Measurements from ENCODE around the gene S100Z.
"Not testable (repeated sequence)": the region's sequence is repeated elsewhere in the genome, so short reads cannot be mapped to it uniquely, and the experiment has no call there.

The S100Z gene

DNA sequence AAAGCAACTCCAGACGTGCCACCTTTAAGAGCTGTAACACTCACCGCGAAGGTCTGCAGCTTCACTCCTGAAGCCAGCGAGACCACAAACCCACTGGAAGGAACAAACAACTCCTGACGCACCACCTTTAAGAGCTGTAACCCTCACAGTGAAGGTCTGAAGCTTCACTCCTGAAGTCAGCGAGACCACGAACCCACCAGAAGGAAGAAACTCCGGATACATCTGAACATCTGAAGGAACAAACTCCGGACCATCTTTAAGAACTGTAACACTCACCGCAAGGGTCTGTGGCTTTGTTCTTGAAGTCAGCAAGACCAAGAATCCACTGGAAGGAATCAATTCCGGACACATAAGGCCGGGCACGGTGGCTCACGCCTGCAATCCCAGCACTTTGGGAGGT is 64.9 kb downstream of the S100Z start:
- H3K9me3 ChIP-seq (ENCODE audit: control insufficient read depth, low read length); DNase-seq; H3K27ac ChIP-seq (ENCODE audit: insufficient read depth, low read length, poor library complexity, severe bottlenecking); H3K36me3 ChIP-seq (ENCODE audit: control insufficient read depth, insufficient read depth, low read length); H3K27me3 ChIP-seq (replicated peaks; ENCODE audit: control insufficient read depth, insufficient read depth, low read length, poor library complexity, severe bottlenecking); H3K4me1 ChIP-seq (ENCODE audit: control insufficient read depth, insufficient read depth, low read length, poor library complexity, severe bottlenecking); H3K4me3 ChIP-seq (ENCODE audit: insufficient read depth, low read depth, low read length, poor library complexity, severe bottlenecking): not testable (repeated sequence)

DNA sequence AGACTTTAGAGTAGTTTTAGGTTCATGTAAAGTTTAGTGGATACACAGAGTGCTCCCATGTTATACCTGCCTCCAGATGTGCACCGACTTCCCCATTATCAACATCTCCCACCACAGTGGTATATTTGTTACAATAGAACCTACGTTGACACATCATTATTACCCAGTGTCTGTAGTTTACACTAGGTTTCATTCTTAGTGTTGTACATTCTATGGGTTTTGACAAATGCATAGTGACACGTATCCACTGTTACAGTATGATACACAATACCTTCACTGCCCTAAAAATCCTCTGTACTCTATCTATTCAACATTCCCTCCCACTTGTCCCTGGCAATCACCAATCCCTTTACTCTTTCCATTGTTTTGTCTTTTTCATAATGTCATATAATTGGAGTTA is 68.7 kb downstream of the S100Z start:
- no peaks in the 10 kb centered on the region for H3K36me3 ChIP-seq (ENCODE audit: control insufficient read depth, insufficient read depth, low read length)
- H3K4me3 ChIP-seq (ENCODE audit: insufficient read depth, low read depth, low read length, poor library complexity, severe bottlenecking) = no peak overlapping the region
- H3K9me3 ChIP-seq (ENCODE audit: control insufficient read depth, low read length) = no peaks in the 10 kb centered on the region
- H3K4me1 ChIP-seq (ENCODE audit: control insufficient read depth, insufficient read depth, low read length, poor library complexity, severe bottlenecking) = no peaks in the 10 kb centered on the region
- DNase-seq = no peak
- no peaks in the 10 kb centered on the region for H3K27me3 ChIP-seq (replicated peaks; ENCODE audit: control insufficient read depth, insufficient read depth, low read length, poor library complexity, severe bottlenecking)
- no peak overlapping the region for H3K27ac ChIP-seq (ENCODE audit: insufficient read depth, low read length, poor library complexity, severe bottlenecking)

DNA sequence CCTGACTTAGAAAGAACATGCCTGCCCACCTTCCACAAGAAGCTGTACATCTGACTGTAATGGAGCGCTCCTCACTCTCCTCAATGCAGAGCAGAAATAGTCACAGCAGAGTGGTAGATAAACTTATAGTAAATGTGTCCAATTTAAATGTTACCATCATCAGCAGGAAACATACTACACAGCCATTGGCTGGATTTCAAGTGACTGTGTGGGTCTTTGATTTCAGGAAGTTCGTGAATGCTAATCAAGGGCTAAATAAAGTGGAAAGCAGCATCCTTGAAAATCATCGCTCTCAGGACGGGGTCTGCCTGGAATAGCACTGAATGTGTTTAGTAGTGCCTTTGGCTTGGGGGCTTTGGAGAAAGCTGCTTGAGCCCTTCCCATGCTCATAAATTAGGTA is 70.7 kb downstream of the S100Z start:
- no peak overlapping the region for H3K4me3 ChIP-seq (ENCODE audit: insufficient read depth, low read depth, low read length, poor library complexity, severe bottlenecking)
- no peaks in the 10 kb centered on the region for H3K9me3 ChIP-seq (ENCODE audit: control insufficient read depth, low read length)
- no peaks in the 10 kb centered on the region for H3K36me3 ChIP-seq (ENCODE audit: control insufficient read depth, insufficient read depth, low read length)
- H3K4me1 ChIP-seq (ENCODE audit: control insufficient read depth, insufficient read depth, low read length, poor library complexity, severe bottlenecking) = no peaks in the 10 kb centered on the region
- no peak overlapping the region for H3K27ac ChIP-seq (ENCODE audit: insufficient read depth, low read length, poor library complexity, severe bottlenecking)
- no peaks in the 10 kb centered on the region for H3K27me3 ChIP-seq (replicated peaks; ENCODE audit: control insufficient read depth, insufficient read depth, low read length, poor library complexity, severe bottlenecking)
- no peak for DNase-seq

DNA sequence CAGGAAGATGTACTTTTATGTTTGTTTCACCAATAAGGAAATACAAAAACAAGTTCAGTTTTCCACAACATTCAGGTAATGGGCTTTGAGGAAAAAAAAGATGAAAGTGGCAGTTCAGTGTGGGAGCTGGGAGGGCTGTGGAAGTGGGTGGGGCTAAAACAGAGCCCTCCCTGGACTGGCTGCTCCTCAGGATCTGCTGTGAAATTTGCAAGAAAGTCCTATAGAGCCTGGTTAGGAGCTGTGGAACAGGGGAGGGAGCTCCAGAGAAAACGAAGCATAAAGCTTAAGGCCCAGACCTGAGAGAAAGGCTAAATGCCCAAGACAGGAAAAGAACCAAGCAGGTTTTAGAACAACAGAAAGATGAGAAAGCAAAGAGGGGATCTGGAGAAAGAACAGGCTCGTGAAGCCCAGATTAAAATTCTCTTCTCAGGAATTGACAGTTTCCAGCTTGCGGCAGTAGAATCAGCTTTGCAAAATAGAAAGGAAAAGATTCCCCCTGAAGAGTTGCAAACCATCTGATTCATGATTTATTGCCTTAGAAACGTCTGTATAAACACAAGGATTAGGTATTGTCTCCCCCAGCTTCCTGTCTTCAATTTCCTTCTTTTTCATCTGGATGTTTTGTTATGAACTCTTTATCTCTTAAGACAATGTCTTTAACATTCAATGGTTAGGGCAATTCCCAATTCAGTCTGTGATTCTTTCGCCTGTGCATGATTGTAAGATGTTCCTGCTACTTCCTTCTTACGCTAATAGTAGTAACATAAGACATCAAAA is 76.7 kb downstream of the S100Z start:
- DNase-seq = no peak
- no peak overlapping the region for H3K27ac ChIP-seq (ENCODE audit: insufficient read depth, low read length, poor library complexity, severe bottlenecking)

DNA sequence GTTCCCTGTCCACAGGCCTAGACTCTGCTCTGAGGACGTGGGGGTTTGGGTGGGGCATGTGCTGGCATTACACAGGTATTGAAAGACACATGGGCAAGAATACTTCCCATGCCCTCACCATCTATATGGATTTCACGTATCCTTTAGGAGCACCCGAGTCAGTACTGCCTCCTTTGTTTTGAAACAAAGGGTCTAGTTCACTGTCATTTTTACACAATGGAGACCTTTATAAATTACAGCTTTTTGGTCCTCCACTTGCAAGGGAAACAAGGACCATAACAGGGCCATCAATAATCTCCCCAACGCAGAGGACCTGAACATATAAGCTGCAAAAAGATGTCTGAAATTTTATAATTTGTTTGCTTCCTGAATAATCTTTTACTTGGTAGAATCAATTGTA is 78.1 kb downstream of the S100Z start:
- no peaks in the 10 kb centered on the region for H3K36me3 ChIP-seq (ENCODE audit: control insufficient read depth, insufficient read depth, low read length)
- no peaks in the 10 kb centered on the region for H3K27me3 ChIP-seq (replicated peaks; ENCODE audit: control insufficient read depth, insufficient read depth, low read length, poor library complexity, severe bottlenecking)
- no peaks in the 10 kb centered on the region for H3K9me3 ChIP-seq (ENCODE audit: control insufficient read depth, low read length)
- H3K27ac ChIP-seq (ENCODE audit: insufficient read depth, low read length, poor library complexity, severe bottlenecking) = no peak overlapping the region
- H3K4me3 ChIP-seq (ENCODE audit: insufficient read depth, low read depth, low read length, poor library complexity, severe bottlenecking) = no peak overlapping the region
- no peaks in the 10 kb centered on the region for H3K4me1 ChIP-seq (ENCODE audit: control insufficient read depth, insufficient read depth, low read length, poor library complexity, severe bottlenecking)
- no peak for DNase-seq

More for the DNA sequence above, 76.7 kb downstream of the S100Z start:
- Histone ChIP-seq H3K9me3 (ENCODE audit: control insufficient read depth, low read length) (no peaks in the 10 kb centered on the region), H3K27me3 (replicated peaks; ENCODE audit: control insufficient read depth, insufficient read depth, low read length, poor library complexity, severe bottlenecking) (no peaks in the 10 kb centered on the region), H3K4me1 (ENCODE audit: control insufficient read depth, insufficient read depth, low read length, poor library complexity, severe bottlenecking) (no peaks in the 10 kb centered on the region), H3K4me3 (ENCODE audit: insufficient read depth, low read depth, low read length, poor library complexity, severe bottlenecking) (no peak overlapping the region), H3K36me3 (ENCODE audit: control insufficient read depth, insufficient read depth, low read length) (no peaks in the 10 kb centered on the region)

DNA sequence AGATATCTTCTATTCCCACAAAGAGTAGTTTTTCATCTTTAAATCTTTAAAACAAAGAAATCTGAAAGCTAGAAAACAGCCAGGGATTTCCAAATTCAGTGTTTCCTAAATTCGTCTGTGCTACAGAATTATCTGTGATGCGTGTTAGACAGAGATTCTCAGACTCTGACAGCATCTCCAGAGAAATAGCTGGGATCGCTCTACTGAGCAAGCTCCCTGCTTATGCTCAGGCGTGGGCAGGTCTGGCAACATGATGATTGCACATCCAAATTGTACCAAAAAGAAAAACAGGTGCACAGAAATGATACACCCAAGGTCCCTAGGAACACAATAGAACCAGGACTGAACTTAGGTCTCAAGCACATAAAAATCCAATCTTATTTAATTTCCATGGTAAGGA is 80.3 kb downstream of the S100Z start:
- Histone ChIP-seq H3K4me1 (ENCODE audit: control insufficient read depth, insufficient read depth, low read length, poor library complexity, severe bottlenecking) (no peaks in the 10 kb centered on the region), H3K36me3 (ENCODE audit: control insufficient read depth, insufficient read depth, low read length) (no peaks in the 10 kb centered on the region), H3K27ac (ENCODE audit: insufficient read depth, low read length, poor library complexity, severe bottlenecking) (no peak overlapping the region), H3K27me3 (replicated peaks; ENCODE audit: control insufficient read depth, insufficient read depth, low read length, poor library complexity, severe bottlenecking) (no peaks in the 10 kb centered on the region), H3K9me3 (ENCODE audit: control insufficient read depth, low read length) (no peaks in the 10 kb centered on the region), H3K4me3 (ENCODE audit: insufficient read depth, low read depth, low read length, poor library complexity, severe bottlenecking) (no peak overlapping the region)
- no peak for DNase-seq

DNA sequence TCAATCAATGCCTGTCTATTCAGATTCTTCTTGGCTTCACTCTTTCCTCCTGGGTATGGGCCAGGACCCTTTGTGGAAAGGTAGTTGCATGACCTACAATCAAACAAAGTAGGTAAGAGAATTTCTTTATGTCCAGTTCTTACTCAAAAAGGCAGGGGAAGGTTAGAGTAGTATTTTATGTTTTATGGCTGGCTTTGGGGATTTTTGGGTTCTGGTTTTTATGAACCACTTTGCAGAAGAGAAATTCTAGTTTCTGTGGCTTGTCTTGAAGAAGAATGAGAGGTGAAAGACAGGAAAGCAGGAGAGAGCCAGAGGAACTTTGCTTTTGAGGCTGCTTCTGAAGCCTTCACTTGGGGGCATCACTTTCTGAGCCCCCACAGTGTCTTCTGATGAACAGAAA is 88.4 kb downstream of the S100Z start:
- Histone ChIP-seq H3K27ac (ENCODE audit: insufficient read depth, low read length, poor library complexity, severe bottlenecking) (no peak overlapping the region), H3K4me1 (ENCODE audit: control insufficient read depth, insufficient read depth, low read length, poor library complexity, severe bottlenecking) (no peaks in the 10 kb centered on the region), H3K9me3 (ENCODE audit: control insufficient read depth, low read length) (no peaks in the 10 kb centered on the region), H3K4me3 (ENCODE audit: insufficient read depth, low read depth, low read length, poor library complexity, severe bottlenecking) (no peak overlapping the region), H3K27me3 (replicated peaks; ENCODE audit: control insufficient read depth, insufficient read depth, low read length, poor library complexity, severe bottlenecking) (no peaks in the 10 kb centered on the region), H3K36me3 (ENCODE audit: control insufficient read depth, insufficient read depth, low read length) (no peaks in the 10 kb centered on the region)
- no peak for DNase-seq

DNA sequence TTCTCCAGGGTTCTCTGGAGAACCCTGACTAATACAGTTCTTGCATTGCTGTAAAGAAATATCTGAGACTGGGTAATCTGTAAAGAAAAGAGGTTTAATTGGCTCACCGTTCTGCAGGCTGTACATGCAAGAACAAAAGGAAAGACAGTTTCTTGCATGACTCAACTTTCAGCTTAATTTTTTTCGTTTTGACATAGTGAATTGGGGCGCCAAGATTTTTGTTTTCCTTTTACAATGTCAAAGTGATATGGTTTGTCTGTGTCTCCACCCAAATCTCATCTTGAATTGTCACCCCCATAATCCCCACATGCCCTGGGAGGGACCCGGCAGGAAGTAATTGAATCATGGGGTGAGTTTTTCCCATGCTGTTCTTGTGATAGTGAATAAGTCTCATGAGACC is 91.2 kb downstream of the S100Z start:
- no peak for DNase-seq
- Histone ChIP-seq H3K27me3 (replicated peaks; ENCODE audit: control insufficient read depth, insufficient read depth, low read length, poor library complexity, severe bottlenecking) (no peaks in the 10 kb centered on the region), H3K36me3 (ENCODE audit: control insufficient read depth, insufficient read depth, low read length) (no peaks in the 10 kb centered on the region), H3K27ac (ENCODE audit: insufficient read depth, low read length, poor library complexity, severe bottlenecking) (no peak overlapping the region), H3K9me3 (ENCODE audit: control insufficient read depth, low read length) (no peaks in the 10 kb centered on the region), H3K4me3 (ENCODE audit: insufficient read depth, low read depth, low read length, poor library complexity, severe bottlenecking) (no peak overlapping the region), H3K4me1 (ENCODE audit: control insufficient read depth, insufficient read depth, low read length, poor library complexity, severe bottlenecking) (no peaks in the 10 kb centered on the region)

DNA sequence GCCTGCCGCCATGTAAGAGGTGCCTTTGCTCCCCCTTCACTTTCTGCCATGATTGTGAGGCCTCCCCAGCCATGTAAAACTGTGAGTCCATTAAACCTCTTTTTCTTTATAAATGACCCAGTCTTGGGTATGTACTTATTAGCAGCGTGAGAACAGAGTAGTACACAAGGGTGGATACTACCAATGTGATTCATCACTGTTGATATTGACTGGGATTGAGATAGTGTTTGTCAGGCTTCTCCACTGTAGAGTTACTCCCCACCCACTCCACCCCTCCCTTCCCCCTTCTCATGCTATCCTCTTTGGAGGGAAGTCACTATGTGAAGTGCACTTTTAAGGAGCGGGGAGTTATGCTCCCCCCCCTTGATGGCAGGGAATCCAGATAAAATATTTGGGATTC is 91.6 kb downstream of the S100Z start:
- H3K36me3 ChIP-seq (ENCODE audit: control insufficient read depth, insufficient read depth, low read length) = no peaks in the 10 kb centered on the region
- no peak for DNase-seq
- no peak overlapping the region for H3K27ac ChIP-seq (ENCODE audit: insufficient read depth, low read length, poor library complexity, severe bottlenecking)
- H3K4me3 ChIP-seq (ENCODE audit: insufficient read depth, low read depth, low read length, poor library complexity, severe bottlenecking) = no peak overlapping the region
- H3K4me1 ChIP-seq (ENCODE audit: control insufficient read depth, insufficient read depth, low read length, poor library complexity, severe bottlenecking) = no peaks in the 10 kb centered on the region
- no peaks in the 10 kb centered on the region for H3K27me3 ChIP-seq (replicated peaks; ENCODE audit: control insufficient read depth, insufficient read depth, low read length, poor library complexity, severe bottlenecking)
- H3K9me3 ChIP-seq (ENCODE audit: control insufficient read depth, low read length) = no peaks in the 10 kb centered on the region

DNA sequence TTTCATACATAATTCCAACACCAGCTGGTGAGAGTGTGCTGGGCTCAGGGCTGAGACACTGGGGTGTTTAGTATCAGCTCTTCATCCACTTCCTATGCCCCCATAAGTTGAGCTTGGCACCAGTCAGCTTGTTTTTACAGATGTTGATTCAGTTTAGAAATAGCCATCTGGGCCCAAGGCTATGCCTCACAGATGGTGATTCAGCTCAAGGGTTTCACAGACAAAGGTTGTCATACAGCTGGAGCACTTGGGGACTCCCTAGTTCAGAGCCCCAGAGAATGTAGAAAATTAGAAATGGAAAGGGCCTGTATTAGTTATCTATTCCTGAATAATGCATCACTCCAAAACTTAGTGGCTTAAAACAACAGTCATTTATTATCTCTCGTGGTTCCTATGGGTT is 92.8 kb downstream of the S100Z start:
- no peaks in the 10 kb centered on the region for H3K9me3 ChIP-seq (ENCODE audit: control insufficient read depth, low read length)
- H3K4me3 ChIP-seq (ENCODE audit: insufficient read depth, low read depth, low read length, poor library complexity, severe bottlenecking) = no peak overlapping the region
- no peaks in the 10 kb centered on the region for H3K4me1 ChIP-seq (ENCODE audit: control insufficient read depth, insufficient read depth, low read length, poor library complexity, severe bottlenecking)
- DNase-seq = no peak
- no peak overlapping the region for H3K27ac ChIP-seq (ENCODE audit: insufficient read depth, low read length, poor library complexity, severe bottlenecking)
- no peaks in the 10 kb centered on the region for H3K36me3 ChIP-seq (ENCODE audit: control insufficient read depth, insufficient read depth, low read length)
- H3K27me3 ChIP-seq (replicated peaks; ENCODE audit: control insufficient read depth, insufficient read depth, low read length, poor library complexity, severe bottlenecking) = no peaks in the 10 kb centered on the region

Data from effector memory CD4-positive, alpha-beta T cell (primary cell).